ENCODE results near the gene DEUP1. TPM values are rescaled to one million over a fixed set of nuclear protein-coding genes. Genes with fewer than 3 reads are reported as not detected.

DEUP1 gene
- total RNA-seq, 1 donor from 2014 or later = 0.41 TPM

- H3K4me1 Mint-ChIP-seq (ENCODE audit: low read depth, unreplicated experiment) = no peaks in the 10 kb centered on the region
- no peak overlapping the region for H3K4me3 Mint-ChIP-seq (ENCODE audit: unreplicated experiment)
- H3K36me3 ChIP-seq (ENCODE audit: insufficient read depth, low read length) = no peaks in the 10 kb centered on the region
- H3K4me2 ChIP-seq (ENCODE audit: low read length) = no peak overlapping the region
- no peak overlapping the region for H3K27ac Mint-ChIP-seq (ENCODE audit: unreplicated experiment)
- peaks cover 2% of the 10 kb centered on the region for H3K9me3 Mint-ChIP-seq (ENCODE audit: unreplicated experiment)
- H3K4me3 ChIP-seq (ENCODE audit: insufficient read depth, low read depth, low read length) = no peak overlapping the region
- H3K27me3 ChIP-seq (ENCODE audit: insufficient read depth, low read length) = no peaks in the 10 kb centered on the region
- DNase-seq (ENCODE audit: low read depth) = no peak
- no peaks in the 10 kb centered on the region for H3K79me2 ChIP-seq (ENCODE audit: insufficient read depth, low read length)
- no peak overlapping the region for H2AFZ ChIP-seq (ENCODE audit: low read depth, low read length)
- no peaks in the 10 kb centered on the region for H3K9me3 ChIP-seq (ENCODE audit: insufficient read depth, low read depth, low read length)
- TF ChIP-seq, protein P1, sequence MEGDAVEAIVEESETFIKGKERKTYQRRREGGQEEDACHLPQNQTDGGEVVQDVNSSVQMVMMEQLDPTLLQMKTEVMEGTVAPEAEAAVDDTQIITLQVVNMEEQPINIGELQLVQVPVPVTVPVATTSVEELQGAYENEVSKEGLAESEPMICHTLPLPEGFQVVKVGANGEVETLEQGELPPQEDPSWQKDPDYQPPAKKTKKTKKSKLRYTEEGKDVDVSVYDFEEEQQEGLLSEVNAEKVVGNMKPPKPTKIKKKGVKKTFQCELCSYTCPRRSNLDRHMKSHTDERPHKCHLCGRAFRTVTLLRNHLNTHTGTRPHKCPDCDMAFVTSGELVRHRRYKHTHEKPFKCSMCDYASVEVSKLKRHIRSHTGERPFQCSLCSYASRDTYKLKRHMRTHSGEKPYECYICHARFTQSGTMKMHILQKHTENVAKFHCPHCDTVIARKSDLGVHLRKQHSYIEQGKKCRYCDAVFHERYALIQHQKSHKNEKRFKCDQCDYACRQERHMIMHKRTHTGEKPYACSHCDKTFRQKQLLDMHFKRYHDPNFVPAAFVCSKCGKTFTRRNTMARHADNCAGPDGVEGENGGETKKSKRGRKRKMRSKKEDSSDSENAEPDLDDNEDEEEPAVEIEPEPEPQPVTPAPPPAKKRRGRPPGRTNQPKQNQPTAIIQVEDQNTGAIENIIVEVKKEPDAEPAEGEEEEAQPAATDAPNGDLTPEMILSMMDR (IDR thresholded peaks at IDR 0.05; ENCODE audit: insufficient read depth, low read depth, low read length) = no peak
- TF ChIP-seq EZH2 (IDR thresholded peaks at IDR 0.05; ENCODE audit: insufficient read depth, low read length) = no peak
- H3K27me3 Mint-ChIP-seq (ENCODE audit: low read depth, unreplicated experiment) = no peaks in the 10 kb centered on the region
- no peaks in the 10 kb centered on the region for H3K4me1 ChIP-seq (ENCODE audit: insufficient read depth, low read length)
- H4K20me1 ChIP-seq (ENCODE audit: insufficient read depth, low read length) = no peaks in the 10 kb centered on the region
- no peak overlapping the region for H3K27ac ChIP-seq (ENCODE audit: low read depth, low read length)
- FAIRE-seq = no peak
- H3K36me3 Mint-ChIP-seq (ENCODE audit: low read depth, unreplicated experiment) = peaks cover 4% of the 10 kb centered on the region
- no peak overlapping the region for H3K9ac ChIP-seq (ENCODE audit: low read length)
Observed at GRCh38 chr11:93348930-93349329, 18.4 kb downstream of the DEUP1 start.

DNA sequence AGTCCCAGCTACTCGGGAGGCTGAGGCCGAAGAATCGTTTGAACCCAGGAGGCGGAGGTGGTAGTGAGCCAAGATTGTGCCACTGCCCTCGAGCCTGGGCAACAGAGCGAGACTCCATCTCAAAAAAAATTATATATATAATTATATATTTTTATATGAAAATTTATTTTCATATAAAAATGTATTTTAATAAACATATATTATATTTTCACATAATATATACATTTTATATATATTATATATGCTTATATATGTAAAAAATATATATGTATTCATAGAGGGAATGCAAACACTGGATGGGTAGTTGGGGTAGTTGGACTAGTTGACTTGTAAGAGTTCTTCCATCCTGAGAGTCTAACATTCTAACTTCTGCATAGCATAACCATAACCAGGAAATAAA lies 20.3 kb downstream of the DEUP1 start:
- H3K9ac ChIP-seq (ENCODE audit: low read length) = no peak overlapping the region
- no peaks in the 10 kb centered on the region for H3K9me3 ChIP-seq (ENCODE audit: insufficient read depth, low read depth, low read length)
- H3K9me3 Mint-ChIP-seq (ENCODE audit: unreplicated experiment) = peaks cover 7% of the 10 kb centered on the region
- TF ChIP-seq, protein P1 (IDR thresholded peaks at IDR 0.05; ENCODE audit: insufficient read depth, low read depth, low read length) = no peak
- no peak for TF ChIP-seq EZH2 (IDR thresholded peaks at IDR 0.05; ENCODE audit: insufficient read depth, low read length)
- H3K4me1 ChIP-seq (ENCODE audit: insufficient read depth, low read length) = no peaks in the 10 kb centered on the region
- no peak overlapping the region for H3K27ac ChIP-seq (ENCODE audit: low read depth, low read length)
- H4K20me1 ChIP-seq (ENCODE audit: insufficient read depth, low read length) = no peaks in the 10 kb centered on the region
- no peaks in the 10 kb centered on the region for H3K4me1 Mint-ChIP-seq (ENCODE audit: low read depth, unreplicated experiment)
- DNase-seq (ENCODE audit: low read depth) (no peak), FAIRE-seq (no peak)
- peaks cover 7% of the 10 kb centered on the region for H3K36me3 Mint-ChIP-seq (ENCODE audit: low read depth, unreplicated experiment)
- H3K4me3 Mint-ChIP-seq (ENCODE audit: unreplicated experiment) = no peak overlapping the region
- H3K27me3 Mint-ChIP-seq (ENCODE audit: low read depth, unreplicated experiment) = no peaks in the 10 kb centered on the region
- H3K27ac Mint-ChIP-seq (ENCODE audit: unreplicated experiment) = no peak overlapping the region
- H3K36me3 ChIP-seq (ENCODE audit: insufficient read depth, low read length) = no peaks in the 10 kb centered on the region
- no peak overlapping the region for H3K4me3 ChIP-seq (ENCODE audit: insufficient read depth, low read depth, low read length)
- no peaks in the 10 kb centered on the region for H3K27me3 ChIP-seq (ENCODE audit: insufficient read depth, low read length)
- no peak overlapping the region for H2AFZ ChIP-seq (ENCODE audit: low read depth, low read length)
- no peaks in the 10 kb centered on the region for H3K79me2 ChIP-seq (ENCODE audit: insufficient read depth, low read length)
- no peak overlapping the region for H3K4me2 ChIP-seq (ENCODE audit: low read length)

- H3K36me3 ChIP-seq (ENCODE audit: insufficient read depth, low read length) = no peaks in the 10 kb centered on the region
- no peaks in the 10 kb centered on the region for H3K27me3 ChIP-seq (ENCODE audit: insufficient read depth, low read length)
- no peaks in the 10 kb centered on the region for H4K20me1 ChIP-seq (ENCODE audit: insufficient read depth, low read length)
- Mint-ChIP-seq H3K4me1 (ENCODE audit: low read depth, unreplicated experiment) (no peaks in the 10 kb centered on the region), H3K27ac (ENCODE audit: unreplicated experiment) (no peak overlapping the region), H3K36me3 (ENCODE audit: low read depth, unreplicated experiment) (no peaks in the 10 kb centered on the region), H3K27me3 (ENCODE audit: low read depth, unreplicated experiment) (no peaks in the 10 kb centered on the region), H3K9me3 (ENCODE audit: unreplicated experiment) (peaks cover 5% of the 10 kb centered on the region), H3K4me3 (ENCODE audit: unreplicated experiment) (no peak overlapping the region)
- no peak overlapping the region for H3K4me2 ChIP-seq (ENCODE audit: low read length)
- no peak overlapping the region for H3K9ac ChIP-seq (ENCODE audit: low read length)
- H3K79me2 ChIP-seq (ENCODE audit: insufficient read depth, low read length) = no peaks in the 10 kb centered on the region
- TF ChIP-seq, protein P1 (IDR thresholded peaks at IDR 0.05; ENCODE audit: insufficient read depth, low read depth, low read length) = no peak
- TF ChIP-seq EZH2 (IDR thresholded peaks at IDR 0.05; ENCODE audit: insufficient read depth, low read length) = no peak
- H3K4me3 ChIP-seq (ENCODE audit: insufficient read depth, low read depth, low read length) = no peak overlapping the region
- FAIRE-seq (no peak), DNase-seq (ENCODE audit: low read depth) (no peak)
- H2AFZ ChIP-seq (ENCODE audit: low read depth, low read length) = no peak overlapping the region
- H3K4me1 ChIP-seq (ENCODE audit: insufficient read depth, low read length) = no peaks in the 10 kb centered on the region
- no peaks in the 10 kb centered on the region for H3K9me3 ChIP-seq (ENCODE audit: insufficient read depth, low read depth, low read length)
- no peak overlapping the region for H3K27ac ChIP-seq (ENCODE audit: low read depth, low read length)
Observed at GRCh38 chr11:93359396-93359795, 28.9 kb downstream of the DEUP1 start.
